H9 (cell line): ENCODE measurements around the gene OTUB2. TPM values are rescaled to one million over a fixed set of nuclear protein-coding genes. Genes with fewer than 3 reads are reported as not detected.

Source experiments
- DNase-seq: peaks from one replicate; pipeline ENCODE4 v3.0.0-alpha.2; 2017
- H2AFZ ChIP-seq: one replicate; pipeline ENCODE4 v1.6.1; 2013; ENCODE audit warnings: mild to moderate bottlenecking, low read length, control low read depth, moderate library complexity
- H2AK5ac ChIP-seq: 2 replicates; pipeline ENCODE4 v1.6.1; 2013; ENCODE audit warnings: low read length, control low read depth, mixed read lengths; ENCODE audit not compliant: insufficient read length
- H2BK120ac ChIP-seq: one replicate; pipeline ENCODE4 v1.6.1; 2013; ENCODE audit warnings: low read depth, mild to moderate bottlenecking, low read length, control low read depth, inconsistent platforms; ENCODE audit not compliant: poor library complexity, severe bottlenecking
- H2BK12ac ChIP-seq: 2 replicates; pipeline ENCODE4 v1.6.1; 2013; ENCODE audit warnings: low read length, control low read depth, mixed read lengths, low read depth; ENCODE audit not compliant: insufficient read length
- H2BK15ac ChIP-seq: 2 replicates; pipeline ENCODE4 v1.6.1; 2013; ENCODE audit warnings: low read depth, low read length, control low read depth
- H2BK20ac ChIP-seq: one replicate; pipeline ENCODE4 v1.6.1; 2013; ENCODE audit warnings: low read depth, mild to moderate bottlenecking, low read length, control low read depth, inconsistent platforms; ENCODE audit not compliant: poor library complexity, severe bottlenecking
- H2BK5ac ChIP-seq: 2 replicates; pipeline ENCODE4 v1.6.1; 2013; ENCODE audit warnings: low read length, control low read depth, mixed read lengths; ENCODE audit not compliant: insufficient read length
- H3K14ac ChIP-seq: 2 replicates; pipeline ENCODE4 v1.6.1; 2013; ENCODE audit warnings: low read length, control low read depth; ENCODE audit not compliant: insufficient read depth
- H3K18ac ChIP-seq: 2 replicates; pipeline ENCODE4 v1.6.1; 2013; ENCODE audit warnings: low read depth, mild to moderate bottlenecking, mixed read lengths, low read length, control low read depth; ENCODE audit not compliant: insufficient read length
- H3K23ac ChIP-seq: 2 replicates; pipeline ENCODE4 v1.6.1; 2013; ENCODE audit warnings: low read length, control low read depth, mixed read lengths, low read depth; ENCODE audit not compliant: insufficient read length
- H3K23me2 ChIP-seq: 2 replicates; pipeline ENCODE4 v1.6.1; 2013; ENCODE audit warnings: low read depth, mild to moderate bottlenecking, mixed read lengths, low read length, control low read depth; ENCODE audit not compliant: insufficient read length, poor library complexity, severe bottlenecking
- H3K27ac ChIP-seq: 2 replicates; pipeline ENCODE4 v1.5.1; 2013; ENCODE audit warnings: low read length, control low read depth, mixed read lengths, low read depth; ENCODE audit not compliant: insufficient read length
- H3K27me3 ChIP-seq: 2 replicates; pipeline ENCODE4 v1.6.1; 2013; ENCODE audit warnings: low read length, control low read depth, inconsistent platforms; ENCODE audit not compliant: insufficient read depth
- H3K4ac ChIP-seq: 2 replicates; pipeline ENCODE4 v1.6.1; 2013; ENCODE audit warnings: low read depth, mild to moderate bottlenecking, control low read depth, inconsistent platforms, low read length, moderate library complexity
- H3K4me1 ChIP-seq: 2 replicates; pipeline ENCODE4 v1.6.1; 2013; ENCODE audit warnings: low read length, control low read depth, inconsistent platforms; ENCODE audit not compliant: insufficient read depth
- H3K4me2 ChIP-seq: 2 replicates; pipeline ENCODE4 v1.6.1; 2013; ENCODE audit warnings: low read length, control low read depth, mixed read lengths; ENCODE audit not compliant: insufficient read length, insufficient read depth
- H3K56ac ChIP-seq: 2 replicates; pipeline ENCODE4 v1.6.1; 2013; ENCODE audit warnings: low read depth, mild to moderate bottlenecking, mixed read lengths, low read length, control low read depth; ENCODE audit not compliant: insufficient read length
- H3K79me1 ChIP-seq: 2 replicates; pipeline ENCODE4 v1.6.1; 2013; ENCODE audit warnings: low read depth, mild to moderate bottlenecking, moderate library complexity, low read length, control low read depth, inconsistent platforms; ENCODE audit not compliant: insufficient read depth, poor library complexity, severe bottlenecking
- H3K79me2 ChIP-seq: 2 replicates; pipeline ENCODE4 v1.6.1; 2013; ENCODE audit warnings: low read length, control low read depth, inconsistent platforms; ENCODE audit not compliant: insufficient read depth
- H3K9ac ChIP-seq: 2 replicates; pipeline ENCODE4 v1.6.1; 2013; ENCODE audit warnings: low read length, control low read depth, mixed read lengths; ENCODE audit not compliant: insufficient read length; ENCODE audit errors: extremely low read depth
- H3K9me3 ChIP-seq: one replicate; pipeline ENCODE4 v1.6.1; 2013; ENCODE audit warnings: low read depth, low read length, inconsistent platforms; ENCODE audit not compliant: control insufficient read depth
- H3T11ph ChIP-seq: one replicate; pipeline ENCODE4 v1.6.1; 2013; ENCODE audit warnings: mild to moderate bottlenecking, low read length, control low read depth, inconsistent platforms
- H4K20me1 ChIP-seq: one replicate; pipeline ENCODE4 v1.6.1; 2013; ENCODE audit not compliant: control insufficient read depth, insufficient read length, insufficient read depth
- H4K5ac ChIP-seq: 2 replicates; pipeline ENCODE4 v1.6.1; 2013; ENCODE audit warnings: low read depth, mild to moderate bottlenecking, mixed read lengths, low read length, control low read depth; ENCODE audit not compliant: insufficient read length
- H4K8ac ChIP-seq: replicated peaks from 2 replicates; pipeline ENCODE4 v1.6.1; 2013; ENCODE audit warnings: low read length, control low read depth, mixed read lengths, low read depth; ENCODE audit not compliant: insufficient read length
- H4K91ac ChIP-seq: 2 replicates; pipeline ENCODE4 v1.6.1; 2013; ENCODE audit warnings: low read depth, mild to moderate bottlenecking, moderate library complexity, mixed read lengths, low read length, control low read depth; ENCODE audit not compliant: insufficient read length
- H3K27ac Mint-ChIP-seq, 3 experiments: 2 replicates in 2 of 3; 3 replicates in 1 of 3; pipeline ENCODE4 v1.8.0; 2020 to 2021; ENCODE audit warnings: mixed read lengths in 3 of 3, mild to moderate bottlenecking in 1 of 3, moderate library complexity in 1 of 3
- H3K27me3 Mint-ChIP-seq: 2 replicates; pipeline ENCODE4 v1.8.0; 2021; ENCODE audit warnings: low read depth, mild to moderate bottlenecking, moderate library complexity, mixed read lengths
- H3K36me3 Mint-ChIP-seq, 3 experiments: 2 replicates in 2 of 3; 3 replicates in 1 of 3; pipeline ENCODE4 v1.8.0; 2020 to 2021; ENCODE audit warnings: low read depth in 3 of 3, mixed read lengths in 3 of 3; ENCODE audit not compliant: insufficient read depth in 1 of 3
- H3K4me1 Mint-ChIP-seq, 2 experiments: 2 replicates each; pipeline ENCODE4 v1.8.0; 2020; ENCODE audit warnings: mixed read lengths in 2 of 2
- H3K4me3 Mint-ChIP-seq, 2 experiments: 2 replicates in 1 of 2; 3 replicates in 1 of 2; pipeline ENCODE4 v1.8.0; 2020 to 2021; ENCODE audit warnings: mild to moderate bottlenecking in 2 of 2, mixed read lengths in 2 of 2, moderate library complexity in 1 of 2
- H3K9me3 Mint-ChIP-seq, 2 experiments: 2 replicates in 1 of 2; 3 replicates in 1 of 2; pipeline ENCODE4 v1.8.0; 2020; ENCODE audit warnings: mild to moderate bottlenecking in 2 of 2, mixed read lengths in 2 of 2, moderate library complexity in 1 of 2
- CTCF ChIP-seq: fragments of 200-600 bp; sonication (generic); conservative IDR thresholded peaks from 3 replicates; pipeline ENCODE4 v1.8.0; 2021; ENCODE audit warnings: antibody characterized with exemption, mild to moderate bottlenecking
- WGBS: extraction: QIAGEN DNeasy Blood & Tissue Kit; methylation state at CpG from one replicate; pipeline ENCODE4 v1.1.7; 2013; ENCODE audit warnings: missing lambda C conversion rate, low lambda C conversion rate, mixed read lengths; ENCODE audit not compliant: insufficient read length; ENCODE audit errors: extremely low coverage; 5-methylcytosine and 5-hydroxymethylcytosine counted together
- total RNA-seq: library from RNA; stranded (reverse); gene quantifications from 2 replicates; pipeline ENCODE4 v1.2.1, GENCODE V29; 2021

OTUB2 gene
- total RNA-seq, 1 experiment from 2014 or later: 3.6 TPM

GRCh38 chr14:94001016-94001415, 25.1 kb upstream of the OTUB2 start:
- no peak for TF ChIP-seq CTCF
- Histone ChIP-seq H3K79me1 (no peaks in the 10 kb centered on the region), H3K18ac (no peak overlapping the region), H3K27ac (no peak overlapping the region), H3K4me2 (no peak overlapping the region), H3K27me3 (no peaks in the 10 kb centered on the region), H3K9ac (no peak overlapping the region), H3K79me2 (no peaks in the 10 kb centered on the region), H2AK5ac (no peak overlapping the region), H4K20me1 (no peaks in the 10 kb centered on the region), H2BK5ac (no peak overlapping the region), H3K4ac (no peak overlapping the region), H2AFZ (no peak overlapping the region), H3K9me3 (no peaks in the 10 kb centered on the region), H4K91ac (no peak overlapping the region), H2BK120ac (no peak overlapping the region), H2BK12ac (no peak overlapping the region), H3K23me2 (no peaks in the 10 kb centered on the region), H3K56ac (no peak overlapping the region), H2BK15ac (no peak overlapping the region), H3K23ac (no peak overlapping the region), H3K14ac (no peak overlapping the region; the same call in 1 of the 2 replicates), H3K4me1 (no peaks in the 10 kb centered on the region), H4K5ac (no peak overlapping the region), H4K8ac (no peak overlapping the region), H2BK20ac (no peak overlapping the region), H3T11ph (no peak overlapping the region)
- H3K9me3 Mint-ChIP-seq: no peaks in the 10 kb centered on the region
- H3K36me3 Mint-ChIP-seq: no peaks in the 10 kb centered on the region
- H3K4me3 Mint-ChIP-seq: no peak overlapping the region
- H3K27ac Mint-ChIP-seq: no peak overlapping the region
- H3K27me3 Mint-ChIP-seq: peaks cover 5% of the 10 kb centered on the region
- H3K4me1 Mint-ChIP-seq: peaks cover 4 to 25% of the 10 kb centered on the region in 2 experiments
- WGBS: no CpG with 5 or more reads among the region's 13 CpGs
- no peak for DNase-seq
